ENCODE measurements around the gene RAB4B.
"Not testable (repeated sequence)": the region's sequence is repeated elsewhere in the genome, so short reads cannot be mapped to it uniquely, and the experiment has no call there.

Gene RAB4B

DNA sequence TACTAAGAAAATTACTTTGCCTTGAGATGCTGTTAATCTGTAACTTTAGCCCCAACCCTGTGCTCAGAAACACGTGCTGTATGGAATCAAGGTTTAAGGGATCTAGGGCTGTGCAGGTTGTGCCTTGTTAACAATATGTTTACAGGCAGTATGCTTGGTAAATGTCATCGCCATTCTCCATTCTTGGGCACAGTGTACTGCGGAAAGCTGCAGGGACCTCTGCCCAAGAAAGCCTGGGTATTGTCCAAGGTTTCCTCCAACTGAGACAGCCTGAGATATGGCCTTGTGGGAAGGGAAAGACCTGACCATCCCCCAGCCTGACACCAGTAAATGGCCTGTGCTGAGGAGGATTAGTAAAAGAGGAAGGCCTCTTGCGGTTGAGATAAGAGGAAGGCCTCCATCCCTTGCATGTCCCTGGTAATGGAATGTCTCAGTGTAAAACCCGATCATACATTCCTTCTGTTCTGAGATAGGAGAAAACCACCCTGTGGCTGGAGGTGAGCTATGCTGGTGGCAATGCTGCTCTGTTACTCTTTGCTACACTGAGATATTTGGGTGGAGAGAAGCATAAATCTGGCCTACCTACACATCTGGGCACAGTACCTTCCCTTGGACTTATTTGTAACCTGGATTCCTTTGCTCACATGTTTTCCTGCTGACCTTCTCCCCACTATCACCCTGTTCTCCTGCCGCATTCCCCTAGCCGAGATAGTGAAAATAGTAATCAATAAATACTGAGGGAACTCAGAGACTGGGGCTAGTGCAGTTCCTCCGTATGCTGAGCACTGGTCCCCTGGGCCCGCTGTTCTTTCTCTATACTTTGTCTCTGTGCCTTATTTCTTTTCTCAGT, 44.9 kb downstream of the RAB4B start:
- peak; percentile 60 to 84 (median 83) for DNase-seq

GRCh38 chr19:40824916-40825315, 46.9 kb downstream of the RAB4B start:
- not testable (repeated sequence) for DNase-seq

- not testable (repeated sequence) for DNase-seq
Measured at GRCh38 chr19:40825460-40826095, 47.5 kb downstream of the RAB4B start.

DNA sequence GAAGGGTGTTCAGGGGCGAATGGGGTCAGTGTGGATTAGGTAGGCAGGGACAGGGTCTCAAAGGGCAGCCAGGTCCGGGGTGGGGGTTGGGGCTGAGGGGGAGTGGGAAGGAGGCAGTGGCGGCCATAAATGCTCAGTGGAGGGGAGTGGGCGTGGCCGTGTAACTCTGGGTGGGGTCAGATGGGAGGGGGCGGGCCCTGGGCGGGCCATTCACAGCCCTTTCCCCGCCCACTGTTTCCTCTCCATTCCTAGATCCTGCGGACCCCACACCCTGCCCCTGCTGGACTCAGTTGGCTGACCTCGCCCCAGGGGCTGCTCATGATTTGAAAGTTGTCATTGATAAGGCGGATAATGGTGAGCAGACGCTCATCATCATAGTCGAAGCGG, 48.3 kb downstream of the RAB4B start:
- DNase-seq: not testable (repeated sequence)

DNA sequence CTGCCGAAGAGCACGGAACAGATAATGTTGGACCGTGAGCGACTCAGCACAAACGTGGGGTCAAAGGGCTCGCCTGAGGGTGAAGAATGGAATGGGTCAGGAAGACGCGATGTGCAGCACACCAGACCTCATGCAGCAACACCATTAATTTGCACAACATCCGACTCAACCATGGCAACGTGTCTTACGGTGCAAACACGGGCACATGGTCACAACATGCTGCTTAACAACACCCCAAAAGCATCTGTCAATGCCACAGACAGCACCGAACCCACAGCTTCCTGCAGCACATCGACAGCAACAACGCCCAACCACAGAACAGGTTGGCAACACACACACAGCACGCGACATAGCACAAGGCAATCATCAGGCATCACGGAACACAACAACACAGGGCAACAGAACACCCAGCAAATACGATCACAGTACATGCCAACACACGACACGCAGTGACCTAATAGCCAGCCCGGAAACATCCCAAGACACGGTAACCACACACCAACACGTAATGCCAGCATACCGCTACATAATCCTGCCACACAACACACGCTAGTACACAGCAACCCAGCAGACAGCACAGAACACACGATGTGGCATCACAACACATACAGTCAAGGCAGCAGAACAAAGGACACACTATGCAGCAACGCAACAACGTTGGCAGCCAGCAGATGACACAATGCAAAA, 48.8 kb downstream of the RAB4B start:
- DNase-seq: peak in 1 of 4 experiments; percentile 40

- DNase-seq: no peak
Measured at GRCh38 chr19:40827386-40828247, 49.6 kb downstream of the RAB4B start.

DNA sequence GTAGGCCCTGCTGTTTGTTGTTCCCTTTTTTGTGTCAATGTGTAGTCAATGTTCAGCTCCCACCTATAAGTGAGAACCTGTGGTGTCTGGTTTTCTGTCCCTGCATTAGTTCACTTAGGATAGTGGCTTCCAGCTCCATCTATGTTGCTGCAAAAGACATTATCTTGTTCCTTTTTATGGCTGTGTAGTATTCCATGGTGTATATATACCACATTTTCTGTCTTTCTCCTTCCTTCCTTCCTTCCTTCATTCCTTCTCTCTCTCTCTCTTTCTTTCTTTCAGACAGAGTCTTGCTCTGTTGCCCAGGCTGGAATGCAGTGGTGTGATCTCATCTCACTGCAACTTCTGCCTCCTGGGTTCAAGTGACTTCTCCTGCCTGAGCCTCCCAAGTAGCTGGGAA, 51.2 kb downstream of the RAB4B start:
- DNase-seq: no peak

DNA sequence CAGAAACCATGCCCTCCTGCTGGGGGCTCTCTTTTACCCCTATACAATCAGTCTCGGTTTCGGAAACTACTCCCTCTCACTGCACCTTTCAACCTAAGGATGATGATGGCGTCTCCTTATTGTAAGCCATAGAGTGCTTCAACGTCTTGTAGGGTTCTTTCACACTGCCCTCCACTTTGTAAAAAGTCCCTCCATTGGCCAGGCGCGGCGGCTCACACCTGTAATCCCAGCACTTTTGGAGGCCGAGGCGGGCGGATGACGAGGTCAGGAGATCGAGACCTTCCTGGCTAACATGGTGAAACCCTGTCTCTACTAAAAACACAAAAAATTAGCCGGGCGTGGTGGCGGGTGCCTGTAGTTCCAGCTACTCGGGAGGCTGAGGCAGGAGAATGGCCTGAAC, 52.7 kb downstream of the RAB4B start:
- not testable (repeated sequence) for DNase-seq

DNA sequence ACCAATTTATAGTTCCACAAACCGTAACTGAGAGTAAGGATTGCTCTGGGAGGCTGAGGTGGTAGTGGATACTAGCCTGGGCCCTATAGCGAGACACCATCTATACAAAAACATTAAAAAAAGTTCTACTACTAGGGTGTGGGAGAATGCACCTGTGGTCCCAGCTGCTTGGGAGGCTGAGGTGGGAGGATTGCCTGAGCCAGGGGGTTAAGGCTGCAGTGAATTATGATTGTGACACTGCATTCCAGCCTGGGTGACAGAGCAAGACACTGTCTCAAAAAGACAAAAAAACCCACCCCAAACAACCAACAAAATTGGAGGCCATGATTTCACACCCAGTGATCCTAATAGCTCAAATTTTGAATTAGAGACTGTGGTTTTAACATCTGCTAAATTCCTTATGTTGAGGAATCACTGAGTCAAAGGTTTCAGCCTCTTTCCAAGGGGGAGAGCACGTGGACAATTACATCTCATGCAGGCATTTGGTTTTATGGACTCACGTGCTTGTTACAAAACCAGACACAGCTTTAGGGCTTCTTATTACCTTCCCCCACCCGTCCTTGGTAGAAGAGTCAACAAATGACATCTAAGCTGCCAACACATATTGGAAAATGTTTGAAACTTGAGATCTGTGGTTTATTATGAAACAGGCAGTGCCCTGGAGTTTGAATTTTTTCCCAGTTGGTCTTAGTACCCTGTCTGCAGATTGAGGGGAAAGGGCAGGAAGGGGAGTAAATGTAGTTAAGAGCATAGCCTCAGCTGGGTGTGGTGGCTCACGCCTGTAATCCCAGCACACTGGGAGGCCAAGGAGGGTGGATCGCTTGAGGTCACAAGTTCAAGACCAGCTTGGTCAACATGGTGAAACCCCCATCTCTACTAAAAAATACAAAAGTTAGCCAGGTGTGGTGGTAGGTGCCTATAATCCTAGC, 53.7 kb downstream of the RAB4B start:
- DNase-seq: peak; percentile 77 to 94 (median 85)

GRCh38 chr19:40832431-40832790, 54.4 kb downstream of the RAB4B start:
- not testable (repeated sequence) for DNase-seq

DNA sequence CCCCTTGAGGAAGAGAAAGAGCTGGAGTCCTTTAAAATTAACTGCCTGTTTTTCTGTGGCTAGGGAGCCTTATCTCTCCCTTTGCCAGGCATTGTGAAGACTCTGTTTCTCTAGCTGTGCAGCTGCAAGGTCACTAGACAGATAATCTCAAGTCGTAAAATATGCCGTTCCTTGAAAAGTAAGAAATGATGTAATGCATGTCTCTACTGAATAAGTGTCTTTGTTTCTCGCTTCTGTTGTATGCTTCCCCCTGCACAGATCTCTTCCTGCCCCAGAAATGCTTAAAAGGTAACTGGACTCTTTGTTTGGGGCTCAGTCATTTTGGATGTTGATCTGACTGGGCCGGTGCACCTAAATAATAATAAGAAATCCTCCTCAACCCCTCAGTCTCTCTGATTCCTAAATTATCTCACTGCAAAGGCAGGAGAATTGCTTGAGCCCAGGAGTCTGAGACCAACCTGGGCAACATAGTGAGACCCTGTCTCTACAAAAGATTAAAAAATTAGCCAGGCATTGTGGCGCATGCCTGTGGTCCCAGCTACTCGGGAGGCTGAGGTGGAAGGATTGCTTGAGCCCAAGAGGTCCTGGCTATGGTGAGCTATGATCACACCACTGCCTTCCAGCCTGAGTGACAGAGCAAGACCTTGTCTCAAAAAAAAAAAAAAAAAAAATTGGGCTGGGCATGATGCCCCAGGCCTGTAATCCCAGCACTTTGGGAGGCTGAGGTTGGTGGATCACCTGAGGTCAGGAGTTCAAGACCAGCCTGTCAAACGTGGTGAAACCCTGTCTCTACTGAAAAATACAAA, 55.9 kb downstream of the RAB4B start:
- DNase-seq: not testable (repeated sequence)

DNA sequence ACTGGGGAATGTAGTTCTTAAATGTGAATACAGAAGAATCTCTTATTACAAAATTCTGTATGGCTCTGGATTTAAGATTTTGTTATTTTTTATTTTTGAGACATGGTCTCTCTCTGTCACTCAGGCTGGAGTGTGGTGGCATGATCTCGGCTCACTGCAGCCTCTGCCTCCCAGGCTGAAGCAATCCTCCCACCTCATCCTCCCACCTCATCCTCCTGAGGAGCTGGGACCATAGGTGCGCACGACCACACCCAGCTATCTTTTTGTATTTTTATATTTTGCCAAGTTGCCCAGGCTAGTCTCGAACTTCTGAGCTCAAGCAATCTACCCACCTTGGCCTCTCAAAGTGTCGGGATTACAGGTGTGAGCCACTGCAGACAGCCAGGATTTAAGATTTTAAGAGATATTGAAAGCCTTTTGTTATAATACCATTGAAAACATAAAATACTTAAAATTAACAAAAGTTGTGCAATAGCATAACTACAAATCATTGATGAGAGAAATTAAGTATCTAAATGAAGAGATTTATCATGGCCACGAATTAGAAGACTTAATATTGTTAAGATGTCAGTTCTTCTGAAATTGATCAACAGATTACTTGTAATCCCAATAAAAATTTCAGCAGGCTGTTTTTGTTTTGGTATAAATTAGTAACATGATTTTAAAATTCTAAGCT, 58.8 kb downstream of the RAB4B start:
- DNase-seq: no peak

- not testable (repeated sequence) for DNase-seq
Measured at GRCh38 chr19:40838477-40838876, 60.4 kb downstream of the RAB4B start.

- DNase-seq: not testable (repeated sequence)
Measured at GRCh38 chr19:40842012-40842411, 64.0 kb downstream of the RAB4B start.

GRCh38 chr19:40842997-40843652, 65.1 kb downstream of the RAB4B start:
- not testable (repeated sequence) for DNase-seq

- peak; percentile 54 to 76 (median 66) for DNase-seq
Measured at GRCh38 chr19:40843653-40844052, 65.6 kb downstream of the RAB4B start.
